Gastrocnemius medialis (tissue), 4 donors: Measurements from ENCODE around the gene DIP2A.
"Not testable (repeated sequence)": the region's sequence is repeated elsewhere in the genome, so short reads cannot be mapped to it uniquely, and the experiment has no call there.

Experiments
- POLR2A ChIP-seq, 2 donors: fragments of 450-650 bp; IDR thresholded peaks; one replicate each; pipeline ENCODE4 v1.6.1; 2017; ENCODE audit warnings: antibody characterized with exemption in 2 of 2, mild to moderate bottlenecking in 2 of 2, moderate library complexity in 2 of 2
- TF ChIP-seq, protein P1 (sequence below), 5 experiments: fragments of 450-650 bp in 3 of 5; fragments of 200-600 bp in 2 of 5; sonication (generic) in 2 of 5; IDR thresholded peaks in 4 of 5; conservative IDR thresholded peaks in 1 of 5; 1 replicate in 4 of 5; 2 replicates in 1 of 5; pipeline ENCODE4 v1.5.1; 2016 to 2019; ENCODE audit warnings: antibody characterized with exemption in 5 of 5, mild to moderate bottlenecking in 3 of 5, moderate library complexity in 3 of 5

DNA sequence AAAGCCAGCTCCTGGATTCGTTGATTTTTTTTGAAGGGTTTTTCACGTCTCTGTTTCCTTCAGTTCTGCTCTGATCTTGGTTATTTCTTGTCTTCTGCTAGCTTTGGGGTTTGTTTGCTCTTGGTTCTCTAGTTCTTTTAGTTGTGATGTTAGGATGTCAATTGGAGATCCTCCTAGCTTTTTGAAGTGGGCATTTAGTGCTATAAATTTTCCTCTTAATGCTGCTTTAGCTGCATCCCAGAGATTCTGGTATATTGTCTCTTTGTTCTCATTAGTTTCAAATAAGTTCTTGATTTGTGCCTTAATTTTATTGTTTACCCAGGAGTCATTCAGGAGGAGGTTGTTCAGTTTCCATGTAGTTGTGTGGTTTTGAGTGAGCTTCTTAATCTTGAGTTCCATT, 120.7 kb downstream of the DIP2A start:
- TF ChIP-seq POLR2A (IDR thresholded peaks at IDR 0.05), result not testable (repeated sequence)
- TF ChIP-seq, protein P1, sequence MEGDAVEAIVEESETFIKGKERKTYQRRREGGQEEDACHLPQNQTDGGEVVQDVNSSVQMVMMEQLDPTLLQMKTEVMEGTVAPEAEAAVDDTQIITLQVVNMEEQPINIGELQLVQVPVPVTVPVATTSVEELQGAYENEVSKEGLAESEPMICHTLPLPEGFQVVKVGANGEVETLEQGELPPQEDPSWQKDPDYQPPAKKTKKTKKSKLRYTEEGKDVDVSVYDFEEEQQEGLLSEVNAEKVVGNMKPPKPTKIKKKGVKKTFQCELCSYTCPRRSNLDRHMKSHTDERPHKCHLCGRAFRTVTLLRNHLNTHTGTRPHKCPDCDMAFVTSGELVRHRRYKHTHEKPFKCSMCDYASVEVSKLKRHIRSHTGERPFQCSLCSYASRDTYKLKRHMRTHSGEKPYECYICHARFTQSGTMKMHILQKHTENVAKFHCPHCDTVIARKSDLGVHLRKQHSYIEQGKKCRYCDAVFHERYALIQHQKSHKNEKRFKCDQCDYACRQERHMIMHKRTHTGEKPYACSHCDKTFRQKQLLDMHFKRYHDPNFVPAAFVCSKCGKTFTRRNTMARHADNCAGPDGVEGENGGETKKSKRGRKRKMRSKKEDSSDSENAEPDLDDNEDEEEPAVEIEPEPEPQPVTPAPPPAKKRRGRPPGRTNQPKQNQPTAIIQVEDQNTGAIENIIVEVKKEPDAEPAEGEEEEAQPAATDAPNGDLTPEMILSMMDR (IDR thresholded peaks at IDR 0.05 in 4 of 5, conservative IDR thresholded peaks at IDR 0.05 in 1 of 5), result not testable (repeated sequence)
